ENCODE measurements around the gene FUT4. TPM values are rescaled to one million over a fixed set of nuclear protein-coding genes. Genes with fewer than 3 reads are reported as not detected.

The FUT4 gene
- total RNA-seq, 1 experiment from 2014 or later, result 5.7 TPM

DNA sequence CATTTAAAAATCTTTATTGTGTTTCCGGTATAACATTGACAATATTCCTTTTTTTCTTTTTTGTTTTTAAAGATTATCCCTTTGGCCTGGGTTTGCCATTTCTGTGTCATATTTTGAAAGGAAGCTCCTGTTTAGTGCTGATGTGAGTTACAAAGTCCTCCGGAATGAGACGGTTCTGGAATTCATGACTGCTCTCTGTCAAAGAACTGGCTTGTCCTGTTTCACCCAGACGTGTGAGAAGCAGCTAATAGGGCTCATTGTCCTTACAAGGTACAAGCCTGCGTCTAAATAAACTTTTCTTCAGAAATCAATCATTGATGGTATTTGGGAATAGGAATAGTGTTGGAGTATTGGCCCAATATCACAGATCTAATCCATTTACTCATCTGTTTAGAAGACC is 43.3 kb downstream of the FUT4 start:
- no peaks in the 10 kb centered on the region for H3K9me2 ChIP-seq (ENCODE audit: insufficient read depth)
- ChIA-PET CTCF (interaction anchor here (1.3 kb wide), 1 partner anchor 381 kb away, joined by 3 read pairs; no protein-coding TSS in a partner anchor), RAD21 (ENCODE audit: low non-redundant PET in 1 of 2, low total read pairs in 2 of 2, uncharacterized antibody in 2 of 2, unreplicated experiment in 2 of 2) (no interaction called here), POLR2A (interaction anchor here (1.4 kb wide), 1 partner anchor 386 kb away, joined by 3 read pairs; the partner anchor contains the start of genes CWC15 and KDM4D)
- intact Hi-C loops (cut with micrococcal nuclease), result no loop called here
- ATAC-seq (no peak), DNase-seq (ENCODE audit: low read depth, low spot score) (no peak)
- no peak overlapping the region for H3K4me2 ChIP-seq (ENCODE audit: low read length)
- H3K79me2 ChIP-seq (ENCODE audit: insufficient read depth, low read length), result no peaks in the 10 kb centered on the region
- peaks cover 0 to 3% of the 10 kb centered on the region in 2 experiments; a peak in 1 of 4 replicates for H3K4me1 ChIP-seq (ENCODE audit: control insufficient read depth in 1 of 2, insufficient read depth in 2 of 2, low read length in 2 of 2)
- no peak overlapping the region for H3K4me3 ChIP-seq (replicated peaks in 1 of 2; ENCODE audit: low read depth in 1 of 2, low read length in 2 of 2)
- no peaks in the 10 kb centered on the region for H4K20me1 ChIP-seq (ENCODE audit: insufficient read depth)
- no peak overlapping the region for H3K9ac ChIP-seq (ENCODE audit: low read length)
- peaks cover 9% of the 10 kb centered on the region; the same call in 1 of the 2 replicates for H3K27me3 ChIP-seq (ENCODE audit: insufficient read depth, low read length)
- no peaks in the 10 kb centered on the region for H3K36me3 ChIP-seq (ENCODE audit: control insufficient read depth in 1 of 2, insufficient read depth in 2 of 2, low read length in 2 of 2)
- H2AFZ ChIP-seq (ENCODE audit: low read depth, low read length, poor library complexity, severe bottlenecking), result no peak overlapping the region
- BruUV-seq (replicated peaks), result no TSS peak
- H3K27ac ChIP-seq (ENCODE audit: low read depth, low read length), result no peak overlapping the region
- TF ChIP-seq EGR1 (IDR thresholded peaks at IDR 0.05; ENCODE audit: low read depth) (no peak), SRF (IDR thresholded peaks at IDR 0.05; ENCODE audit: low read depth) (no peak), SP1 (IDR thresholded peaks at IDR 0.05; ENCODE audit: low read depth) (no peak), POLR2AphosphoS5 (IDR thresholded peaks at IDR 0.05; ENCODE audit: low read depth, low read length) (no peak), FOSL1 (IDR thresholded peaks at IDR 0.05; ENCODE audit: low read depth) (no peak), CTCF (IDR thresholded peaks at IDR 0.05 in 2 of 3, conservative IDR thresholded peaks at IDR 0.05 in 1 of 3; ENCODE audit: borderline replicate concordance in 1 of 3, insufficient read depth in 1 of 3, low read depth in 2 of 3, low read length in 2 of 3) (no peak), POLR2A (IDR thresholded peaks at IDR 0.05; ENCODE audit: borderline replicate concordance, extremely low read depth, insufficient read depth, insufficient read length) (no peak), SIN3A (IDR thresholded peaks at IDR 0.05; ENCODE audit: low read depth) (no peak), CBX3 (IDR thresholded peaks at IDR 0.05; ENCODE audit: low read depth) (no peak), ZNF274 (IDR thresholded peaks at IDR 0.05; ENCODE audit: low read depth, low read length) (no peak), RAD21 (IDR thresholded peaks at IDR 0.05; ENCODE audit: low read depth) (no peak), CEBPB (IDR thresholded peaks at IDR 0.05; ENCODE audit: low read depth) (no peak), TCF7L2 (IDR thresholded peaks at IDR 0.05; ENCODE audit: borderline replicate concordance, extremely low read depth, insufficient read depth, insufficient read length) (no peak), ELF1 (IDR thresholded peaks at IDR 0.05; ENCODE audit: borderline replicate concordance, low read depth) (no peak), ZBTB33 (IDR thresholded peaks at IDR 0.05; ENCODE audit: extremely low read depth, insufficient replicate concordance, low read length) (no peak), MAX (IDR thresholded peaks at IDR 0.05) (no peak)
- TF ChIP-seq, protein P1, sequence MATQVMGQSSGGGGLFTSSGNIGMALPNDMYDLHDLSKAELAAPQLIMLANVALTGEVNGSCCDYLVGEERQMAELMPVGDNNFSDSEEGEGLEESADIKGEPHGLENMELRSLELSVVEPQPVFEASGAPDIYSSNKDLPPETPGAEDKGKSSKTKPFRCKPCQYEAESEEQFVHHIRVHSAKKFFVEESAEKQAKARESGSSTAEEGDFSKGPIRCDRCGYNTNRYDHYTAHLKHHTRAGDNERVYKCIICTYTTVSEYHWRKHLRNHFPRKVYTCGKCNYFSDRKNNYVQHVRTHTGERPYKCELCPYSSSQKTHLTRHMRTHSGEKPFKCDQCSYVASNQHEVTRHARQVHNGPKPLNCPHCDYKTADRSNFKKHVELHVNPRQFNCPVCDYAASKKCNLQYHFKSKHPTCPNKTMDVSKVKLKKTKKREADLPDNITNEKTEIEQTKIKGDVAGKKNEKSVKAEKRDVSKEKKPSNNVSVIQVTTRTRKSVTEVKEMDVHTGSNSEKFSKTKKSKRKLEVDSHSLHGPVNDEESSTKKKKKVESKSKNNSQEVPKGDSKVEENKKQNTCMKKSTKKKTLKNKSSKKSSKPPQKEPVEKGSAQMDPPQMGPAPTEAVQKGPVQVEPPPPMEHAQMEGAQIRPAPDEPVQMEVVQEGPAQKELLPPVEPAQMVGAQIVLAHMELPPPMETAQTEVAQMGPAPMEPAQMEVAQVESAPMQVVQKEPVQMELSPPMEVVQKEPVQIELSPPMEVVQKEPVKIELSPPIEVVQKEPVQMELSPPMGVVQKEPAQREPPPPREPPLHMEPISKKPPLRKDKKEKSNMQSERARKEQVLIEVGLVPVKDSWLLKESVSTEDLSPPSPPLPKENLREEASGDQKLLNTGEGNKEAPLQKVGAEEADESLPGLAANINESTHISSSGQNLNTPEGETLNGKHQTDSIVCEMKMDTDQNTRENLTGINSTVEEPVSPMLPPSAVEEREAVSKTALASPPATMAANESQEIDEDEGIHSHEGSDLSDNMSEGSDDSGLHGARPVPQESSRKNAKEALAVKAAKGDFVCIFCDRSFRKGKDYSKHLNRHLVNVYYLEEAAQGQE (IDR thresholded peaks at IDR 0.05; ENCODE audit: low read depth), result no peak
- TF ChIP-seq, protein P2, sequence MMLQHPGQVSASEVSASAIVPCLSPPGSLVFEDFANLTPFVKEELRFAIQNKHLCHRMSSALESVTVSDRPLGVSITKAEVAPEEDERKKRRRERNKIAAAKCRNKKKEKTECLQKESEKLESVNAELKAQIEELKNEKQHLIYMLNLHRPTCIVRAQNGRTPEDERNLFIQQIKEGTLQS (IDR thresholded peaks at IDR 0.05), result no peak
- no peaks in the 10 kb centered on the region for H3K9me3 ChIP-seq (ENCODE audit: control insufficient read depth in 1 of 2, insufficient read depth in 1 of 2, low read depth in 1 of 2, low read length in 2 of 2)
